GM12878 (cell line): ENCODE data around the gene AMELX. TPM values are rescaled to one million over a fixed set of nuclear protein-coding genes. Genes with fewer than 3 reads are reported as not detected.

ENCODE experiments used
- ATAC-seq: fragments of 200-7000 bp; cut with Tn5 transposase; 3 replicates; pipeline ENCODE4 v1.9.1; 2020; ENCODE audit warnings: mild to moderate bottlenecking, moderate library complexity
- BruUV-seq: library from RNA; stranded (reverse); fragments of 400-500 nt; replicated peaks from 2 replicates; lab custom pipeline; 2021; lab: Mats Ljungman, UMichigan
- CTCF ChIA-PET: fragments of 300-600 bp; sonication (Branson Sonifier 250); formaldehyde crosslinking; extraction: SDS; loops from one replicate; lab custom pipeline; 2021; ENCODE audit warnings: inconsistent platforms; lab: Yijun Ruan, JAX
- POLR2A ChIA-PET: fragments of 350-600 bp; formaldehyde crosslinking; extraction: SDS; loops from one replicate; lab custom pipeline; 2021; ENCODE audit warnings: inconsistent platforms; lab: Charles Lee
- RAD21 ChIA-PET: fragments of 300-600 bp; sonication (Branson Sonifier 250); formaldehyde crosslinking; loops from one replicate; lab custom pipeline; 2023; ENCODE audit warnings: antibody characterized with exemption; ENCODE audit not compliant: unreplicated experiment; lab: Charles Lee
- SMC1A ChIA-PET: fragments of 300-600 bp; sonication (Branson Sonifier 250); formaldehyde crosslinking; loops from one replicate; lab custom pipeline; 2023; ENCODE audit not compliant: unreplicated experiment, uncharacterized antibody; lab: Charles Lee
- DNase-seq: peaks from one replicate; pipeline ENCODE4 v3.0.0-alpha.2; 2011; ENCODE audit warnings: low read depth, low spot score
- FAIRE-seq: peaks from 3 replicates; lab custom pipeline; 2011; peaks lifted over from hg19 to GRCh38; lab: Jason Lieb, UNC
- H2AFZ ChIP-seq: 2 replicates; pipeline ENCODE4 v1.6.0; 2011; ENCODE audit warnings: low read depth, low read length, control low read depth; ENCODE audit not compliant: control insufficient read depth
- H3K27ac ChIP-seq: 2 replicates; pipeline ENCODE4 v1.5.1; 2011; ENCODE audit warnings: control low read depth; ENCODE audit not compliant: control insufficient read depth, insufficient read depth
- H3K27me3 ChIP-seq, 2 experiments: replicated peaks in 1 of 2; 2 replicates each; pipeline versions ENCODE4 v1.6.0 to v1.6.1; 2011; ENCODE audit warnings: low read length in 1 of 2; ENCODE audit not compliant: control insufficient read depth in 2 of 2, insufficient read depth in 2 of 2
- H3K36me3 ChIP-seq, 2 experiments: 2 replicates each; pipeline ENCODE4 v1.5.1; 2011; ENCODE audit warnings: low read length in 1 of 2; ENCODE audit not compliant: control insufficient read depth in 2 of 2, insufficient read depth in 2 of 2
- H3K4me1 ChIP-seq: 2 replicates; pipeline ENCODE4 v1.6.1; 2011; ENCODE audit warnings: mild to moderate bottlenecking, low read length, moderate library complexity, mixed read lengths; ENCODE audit not compliant: control insufficient read depth, insufficient read depth
- H3K4me2 ChIP-seq: 2 replicates; pipeline ENCODE4 v1.6.0; 2011; ENCODE audit warnings: control low read depth; ENCODE audit not compliant: control insufficient read depth, insufficient read depth
- H3K4me3 ChIP-seq: fragments of 200-600 bp; sonication (generic); 2 replicates; pipeline ENCODE4 v1.5.1; 2016
- H3K79me2 ChIP-seq: 2 replicates; pipeline ENCODE4 v1.6.0; 2011; ENCODE audit warnings: low read length; ENCODE audit not compliant: control insufficient read depth, insufficient read depth
- H3K9ac ChIP-seq: 2 replicates; pipeline ENCODE4 v1.8.0; 2011; ENCODE audit warnings: low read length, control low read depth, mixed read lengths; ENCODE audit not compliant: control insufficient read depth, insufficient read depth
- H3K9me3 ChIP-seq: replicated peaks from 3 replicates; pipeline ENCODE4 v1.5.1; 2011; ENCODE audit warnings: mild to moderate bottlenecking, low read length; ENCODE audit not compliant: control insufficient read depth, insufficient read depth
- H4K20me1 ChIP-seq: 2 replicates; pipeline ENCODE4 v1.6.0; 2011; ENCODE audit not compliant: control insufficient read depth, insufficient read depth
- ASH2L ChIP-seq: fragments of 300-600, 200-600 bp; sonication (generic); IDR thresholded peaks from 2 replicates; pipeline ENCODE4 v1.6.1; 2017; ENCODE audit warnings: low read depth, mild to moderate bottlenecking, borderline replicate concordance
- CREM ChIP-seq: IDR thresholded peaks from 2 replicates; pipeline ENCODE4 v1.6.1; 2014; ENCODE audit warnings: antibody characterized with exemption, low read depth
- GATAD2B ChIP-seq: fragments of 450-650 bp; conservative IDR thresholded peaks from 2 replicates; pipeline ENCODE4 v1.6.1; 2017; ENCODE audit warnings: low read depth, mild to moderate bottlenecking, moderate library complexity
- MYC ChIP-seq: IDR thresholded peaks from 2 replicates; pipeline ENCODE4 v1.6.1; 2011; ENCODE audit warnings: mild to moderate bottlenecking, low read length, moderate library complexity, inconsistent platforms; ENCODE audit not compliant: insufficient read depth, insufficient replicate concordance, insufficient read length, severe bottlenecking
- NR2C2 ChIP-seq: IDR thresholded peaks from 2 replicates; pipeline ENCODE4 v1.6.1; 2011; ENCODE audit warnings: borderline replicate concordance, low read depth; ENCODE audit not compliant: control insufficient read depth, insufficient read length
- PAX8 ChIP-seq: fragments of 450-650 bp; IDR thresholded peaks from 2 replicates; pipeline ENCODE4 v1.6.1; 2017; ENCODE audit warnings: mild to moderate bottlenecking, moderate library complexity
- TBL1XR1 ChIP-seq: IDR thresholded peaks from 2 replicates; pipeline ENCODE4 v1.6.1; 2012; ENCODE audit warnings: low read depth, low read length, improper control_type of control experiment
- TCF3 ChIP-seq: IDR thresholded peaks from 2 replicates; pipeline ENCODE4 v1.6.1; 2012; ENCODE audit warnings: low read depth, mild to moderate bottlenecking, low read length, borderline replicate concordance; ENCODE audit not compliant: insufficient read depth
- WGBS: methylation state at CpG from one replicate; pipeline ENCODE4 v1.1.6; 2016; ENCODE audit warnings: low lambda C conversion rate; ENCODE audit not compliant: insufficient replicate concordance, insufficient coverage; ENCODE audit errors: missing lambda C conversion rate; 5-methylcytosine and 5-hydroxymethylcytosine counted together
- in situ Hi-C: fragments of 300-500 bp; cut with MboI; formaldehyde crosslinking; loops from 9 replicates; pipeline ENCODE4 v1.14.3; 2018; ENCODE audit warnings: mixed read lengths
- intact Hi-C: fragments of 100-400 bp; cut with micrococcal nuclease; formaldehyde crosslinking; loops from one replicate; pipeline ENCODE4 v1.14.2; 2022; ENCODE audit not compliant: unreplicated experiment
- polyA plus RNA-seq, 11 experiments: library from polyadenylated mRNA; depleted of rRNA in 4 of 11; unstranded in 6 of 11; stranded (reverse) in 5 of 11; fragments of >200 nt; fragmentation: Nextera tagmentation in 4 of 11; fragmentation: Illumina TruSeq in 1 of 11; extraction: Ambion mirVana in 4 of 11; extraction: Trizol in 1 of 11; gene quantifications; 1 replicate in 1 of 11; 2 replicates in 10 of 11; pipeline versions ENCODE4 v1.2.1 to v1.2.3, GENCODE V29; 2011 to 2016; ENCODE audit warnings: inconsistent platforms in 2 of 11, missing spikeins in 2 of 11, low read depth in 1 of 11
- total RNA-seq, 4 experiments: library from RNA; depleted of rRNA in 3 of 4; stranded (reverse); fragments of >200 nt in 3 of 4; fragmentation: Illumina TruSeq in 1 of 4; extraction: Trizol in 1 of 4; gene quantifications; 2 replicates each; pipeline versions ENCODE4 v1.2.1 to v1.2.3, GENCODE V29; 2013 to 2021
- TF ChIP-seq, protein P1 (sequence below): fragments of 450-650 bp; IDR thresholded peaks from 2 replicates; pipeline ENCODE4 v1.6.1; 2017; ENCODE audit warnings: mild to moderate bottlenecking, low read depth, inconsistent platforms; ENCODE audit not compliant: poor library complexity, severe bottlenecking

The AMELX gene
- total and polyA plus RNA-seq, 10 of the 15 experiments (the other 5 are each of a cell fraction or from before 2014, with no cell fraction given): not detected

DNA sequence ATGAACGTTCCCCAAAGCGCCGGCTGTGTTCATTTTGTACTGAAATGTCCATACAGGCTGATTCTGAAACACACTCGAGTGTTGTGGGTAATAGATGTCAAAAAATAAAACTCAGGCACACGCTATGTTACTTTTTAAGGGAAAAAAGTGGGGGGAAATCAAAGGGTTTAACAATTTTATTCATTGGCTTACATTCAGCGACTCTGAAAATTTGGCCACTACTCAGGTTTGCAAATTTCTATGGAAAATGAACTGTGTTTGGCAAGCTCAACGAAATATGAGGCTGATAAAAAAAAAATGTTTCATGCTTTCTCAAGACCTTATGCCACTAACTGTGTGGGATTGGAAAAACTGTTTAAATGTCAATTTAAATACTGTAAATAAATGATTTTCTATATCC lies 18.5 kb downstream of the AMELX start (continued):
- TF ChIP-seq, protein P1, sequence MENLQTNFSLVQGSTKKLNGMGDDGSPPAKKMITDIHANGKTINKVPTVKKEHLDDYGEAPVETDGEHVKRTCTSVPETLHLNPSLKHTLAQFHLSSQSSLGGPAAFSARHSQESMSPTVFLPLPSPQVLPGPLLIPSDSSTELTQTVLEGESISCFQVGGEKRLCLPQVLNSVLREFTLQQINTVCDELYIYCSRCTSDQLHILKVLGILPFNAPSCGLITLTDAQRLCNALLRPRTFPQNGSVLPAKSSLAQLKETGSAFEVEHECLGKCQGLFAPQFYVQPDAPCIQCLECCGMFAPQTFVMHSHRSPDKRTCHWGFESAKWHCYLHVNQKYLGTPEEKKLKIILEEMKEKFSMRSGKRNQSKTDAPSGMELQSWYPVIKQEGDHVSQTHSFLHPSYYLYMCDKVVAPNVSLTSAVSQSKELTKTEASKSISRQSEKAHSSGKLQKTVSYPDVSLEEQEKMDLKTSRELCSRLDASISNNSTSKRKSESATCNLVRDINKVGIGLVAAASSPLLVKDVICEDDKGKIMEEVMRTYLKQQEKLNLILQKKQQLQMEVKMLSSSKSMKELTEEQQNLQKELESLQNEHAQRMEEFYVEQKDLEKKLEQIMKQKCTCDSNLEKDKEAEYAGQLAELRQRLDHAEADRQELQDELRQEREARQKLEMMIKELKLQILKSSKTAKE: no peak
- TF ChIP-seq GATAD2B (no peak), PAX8 (no peak), MYC (no peak), TCF3 (no peak)

DNA sequence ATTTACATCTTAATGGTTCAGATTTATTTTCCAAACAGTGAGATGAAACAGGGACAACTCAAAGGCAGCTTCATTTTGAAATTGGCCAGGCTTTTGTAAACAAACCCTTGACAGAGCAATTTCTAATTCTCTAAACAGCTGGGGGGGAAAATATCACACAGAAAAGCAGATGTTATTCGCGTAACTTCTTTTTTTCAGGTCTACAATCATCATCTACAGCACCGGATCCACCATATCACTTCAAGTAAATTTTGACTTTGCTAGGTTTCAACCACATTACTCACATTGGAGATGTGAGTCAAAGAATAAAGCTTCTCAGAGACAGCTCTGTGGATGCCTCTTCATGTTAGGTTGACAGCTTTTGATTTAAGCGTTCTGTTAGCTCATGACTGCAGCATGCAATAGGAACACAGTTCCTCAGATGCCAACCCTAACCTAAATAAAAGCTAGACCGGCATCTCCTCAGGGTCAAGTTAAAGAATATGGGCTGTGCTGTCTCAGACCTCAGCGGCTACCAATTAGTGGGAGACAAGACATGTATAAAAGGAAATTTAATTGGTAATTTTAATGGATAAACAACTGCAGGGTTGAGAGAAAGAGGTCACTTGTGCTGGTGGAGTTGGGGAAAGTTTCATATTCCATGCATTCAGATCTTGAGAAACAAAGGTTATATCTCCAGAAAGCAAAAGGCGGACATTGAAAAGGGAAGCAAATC lies 26.8 kb downstream of the AMELX start:
- no TSS peak for BruUV-seq
- TF ChIP-seq TCF3: no peak
- TF ChIP-seq TBL1XR1: no peak
- TF ChIP-seq NR2C2: no peak
- TF ChIP-seq CREM: no peak
- no peak for TF ChIP-seq ASH2L
- ATAC-seq: no peak
- no peak for FAIRE-seq
- Histone ChIP-seq H3K27me3 (no peaks in the 10 kb centered on the region), H3K4me1 (no peaks in the 10 kb centered on the region), H3K9me3 (no peaks in the 10 kb centered on the region), H3K9ac (no peak overlapping the region), H3K4me2 (no peak overlapping the region), H4K20me1 (no peaks in the 10 kb centered on the region), H3K36me3 (no peaks in the 10 kb centered on the region), H3K4me3 (no peak overlapping the region), H2AFZ (no peak overlapping the region), H3K27ac (no peak overlapping the region), H3K79me2 (no peaks in the 10 kb centered on the region)
- 62% methylated on average over 7 of the region's 7 CpGs for WGBS
- CTCF ChIA-PET: no interaction called here
- POLR2A ChIA-PET: no interaction called here
- RAD21 ChIA-PET: interaction anchor here (1.0 kb wide), 1 partner anchor 9 kb away, joined by 3 read pairs; no protein-coding TSS in a partner anchor
- no peak for DNase-seq
- in situ Hi-C loops: no loop called here
- SMC1A ChIA-PET: no interaction called here
- intact Hi-C loops: no loop called here
